Stimulated activated CD8-positive, alpha-beta memory T cell treated with anti-CD3 and anti-CD28 coated beads, Interleukin-2, amount 100 ng/mL, for 48 hours (primary cell): Measurements from ENCODE around the gene ADPGK.
"Not testable (repeated sequence)": the region's sequence is repeated elsewhere in the genome, so short reads cannot be mapped to it uniquely, and the experiment has no call there.

Experiments used
- DNase-seq, 2 donors: peaks; one replicate each; pipeline ENCODE4 v3.0.0-alpha.2; 2020; ENCODE audit warnings: low read depth in 2 of 2

Gene ADPGK

DNA sequence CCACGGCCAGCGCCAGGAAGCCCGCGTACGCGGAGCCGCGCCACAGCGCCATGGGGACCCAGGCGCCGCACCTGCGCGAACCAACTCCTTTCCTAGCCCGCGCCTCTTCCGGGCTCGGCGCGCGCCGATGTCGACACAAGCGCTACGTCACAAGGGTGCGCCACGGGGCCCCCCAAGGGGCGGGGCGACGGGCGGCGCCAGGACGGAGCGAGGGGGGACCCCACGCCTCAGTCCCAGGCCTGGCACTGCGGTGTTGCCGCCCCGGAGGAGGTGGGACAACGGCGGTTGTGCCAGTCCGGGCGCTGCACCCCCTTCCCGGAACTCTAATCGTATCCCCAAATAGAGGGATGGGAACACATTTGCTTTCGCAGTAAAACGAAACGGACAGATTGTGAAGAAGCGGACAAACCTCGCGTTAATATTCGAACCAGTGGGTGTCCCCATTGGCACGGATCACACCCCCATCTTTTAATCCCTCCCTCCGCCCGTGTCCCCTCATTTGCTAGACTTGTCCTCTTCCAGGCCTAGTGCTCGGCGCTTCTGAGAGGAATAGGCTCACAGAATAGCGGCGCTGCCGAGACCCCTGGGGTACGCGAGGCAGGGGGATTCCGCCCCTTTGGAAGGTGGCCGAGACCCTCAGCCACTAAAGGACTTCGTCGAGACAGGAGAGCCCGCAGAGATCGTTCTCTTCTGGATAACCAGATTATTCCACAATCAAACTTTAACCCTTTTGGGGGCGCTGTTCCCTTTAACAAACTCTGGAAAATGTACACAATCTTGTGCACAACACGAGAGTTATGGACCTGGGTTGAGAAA is at the start of gene ADPGK:
ADPGK (minus strand) TSS at position 119 of the 816 bp plus-strand sequence; CDS start at position 52, 67 bp downstream.
- peak; percentile 90 for DNase-seq

DNA sequence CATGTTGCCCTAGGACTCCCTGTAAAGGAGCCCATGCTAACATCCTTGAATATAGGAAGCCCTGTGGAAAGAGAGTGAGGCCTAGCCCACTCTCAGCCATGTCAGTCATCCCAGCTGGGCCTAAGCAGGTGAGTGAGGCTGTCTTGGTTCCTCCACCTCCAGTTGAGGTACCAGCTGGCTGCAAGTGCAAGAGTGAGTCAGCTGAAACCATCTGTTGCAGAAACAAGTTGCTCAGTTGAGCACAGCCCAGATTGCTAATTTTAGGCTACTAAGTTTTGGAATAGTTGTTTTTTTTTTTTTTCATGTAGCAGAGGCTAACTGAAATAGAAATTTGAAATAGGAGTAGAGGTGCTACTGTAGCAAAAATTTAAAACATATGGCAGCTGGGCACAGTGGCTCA is 43.7 kb upstream of the ADPGK start:
- DNase-seq = no peak

DNA sequence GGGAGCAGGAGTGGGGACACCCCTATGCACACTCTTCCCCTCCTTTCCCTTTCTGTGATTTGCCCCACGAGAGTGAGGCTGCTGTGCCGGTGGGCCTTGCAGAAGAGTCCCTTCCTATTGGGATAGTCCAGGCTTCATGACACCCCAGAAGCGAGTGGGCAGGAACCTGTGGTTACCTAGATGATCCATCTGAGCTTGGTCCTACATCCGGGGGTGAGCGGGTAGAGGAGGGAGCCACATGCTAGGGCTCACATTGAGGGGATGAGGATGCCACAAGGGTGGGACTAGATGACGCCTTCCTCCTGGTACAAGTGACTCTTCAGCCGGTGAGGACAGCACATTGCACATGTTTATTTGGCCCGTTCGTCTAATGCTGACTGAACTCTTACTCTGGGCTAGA is 43.1 kb upstream of the ADPGK start:
- DNase-seq = no peak

DNA sequence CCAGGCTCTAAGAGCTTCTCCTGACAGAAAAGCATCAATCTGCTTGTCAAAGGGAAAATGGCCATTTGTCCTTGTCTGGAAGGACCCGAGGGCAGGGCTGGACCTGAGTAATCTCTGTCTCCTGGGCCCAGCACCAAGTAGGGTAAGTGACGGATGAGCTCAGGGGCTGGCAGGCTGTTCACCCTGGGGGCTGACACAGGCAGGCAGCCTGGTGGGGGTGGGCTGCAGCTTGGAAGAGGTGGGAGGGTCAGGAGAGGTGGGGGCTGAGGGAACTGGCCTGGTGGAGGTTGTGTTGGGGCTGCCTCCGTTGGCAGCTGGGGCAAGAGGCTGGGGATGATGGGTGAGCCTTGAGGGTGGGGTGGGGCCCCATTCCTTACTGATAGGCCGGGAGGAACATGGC is 42.3 kb upstream of the ADPGK start:
- no peak for DNase-seq

DNA sequence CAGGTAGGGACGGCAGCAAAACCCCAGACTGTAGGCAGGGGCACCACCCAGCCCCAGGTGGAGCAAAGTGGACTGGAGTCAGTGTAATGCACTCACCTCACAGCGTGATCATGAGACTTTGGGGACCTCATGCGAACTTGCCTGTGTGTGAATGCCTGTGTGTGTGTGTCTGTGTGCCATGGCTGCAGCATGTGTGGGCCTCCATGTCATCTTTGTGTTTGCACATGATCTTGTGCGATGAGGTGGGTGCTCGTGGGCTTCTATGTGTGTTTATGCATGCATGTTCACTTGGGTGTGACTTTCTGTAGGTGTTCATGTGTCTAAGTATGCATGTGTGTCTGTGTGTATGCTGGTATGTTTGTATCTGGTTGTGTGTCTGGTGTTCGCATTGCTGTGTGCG is 41.2 kb upstream of the ADPGK start:
- no peak for DNase-seq

DNA sequence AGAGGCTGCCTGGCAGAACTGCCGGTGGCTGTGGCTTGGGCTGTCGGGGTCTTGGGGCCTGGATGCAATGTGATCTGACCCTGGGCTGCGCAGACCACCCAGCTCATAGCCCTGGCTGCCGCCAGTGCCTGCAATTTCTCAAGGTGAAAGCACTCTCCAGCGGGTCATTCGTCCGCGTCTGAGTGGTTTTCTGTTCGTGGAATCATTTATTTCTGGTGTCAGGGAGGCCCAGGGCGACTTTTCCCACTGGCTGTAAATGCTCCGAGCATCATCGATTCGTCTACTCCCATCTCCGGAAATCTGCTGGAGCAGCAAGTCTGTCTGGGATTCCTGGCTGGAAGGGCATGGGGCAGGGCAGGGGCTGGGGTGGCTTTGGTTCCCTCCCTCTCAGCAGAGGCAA is 40.6 kb upstream of the ADPGK start:
- DNase-seq = no peak

DNA sequence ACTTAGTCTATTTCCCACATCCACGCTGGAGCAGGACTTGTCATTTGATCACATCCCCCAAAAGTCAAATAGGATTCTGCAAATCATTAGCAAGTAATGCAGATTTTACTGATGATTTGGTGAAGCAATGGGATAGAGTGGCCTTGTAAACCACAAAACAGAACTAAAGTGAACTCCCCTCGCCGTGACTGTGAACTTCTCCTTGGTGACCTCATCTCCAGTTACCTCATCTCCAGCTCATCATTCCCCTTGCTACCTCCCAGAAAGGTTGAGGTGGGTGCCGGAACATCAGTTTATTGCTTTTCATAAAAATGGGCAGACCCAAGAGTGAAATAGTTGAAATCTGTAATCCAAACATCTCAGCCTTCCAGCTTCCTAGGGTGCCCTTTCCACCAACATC is 36.7 kb upstream of the ADPGK start:
- no peak for DNase-seq

DNA sequence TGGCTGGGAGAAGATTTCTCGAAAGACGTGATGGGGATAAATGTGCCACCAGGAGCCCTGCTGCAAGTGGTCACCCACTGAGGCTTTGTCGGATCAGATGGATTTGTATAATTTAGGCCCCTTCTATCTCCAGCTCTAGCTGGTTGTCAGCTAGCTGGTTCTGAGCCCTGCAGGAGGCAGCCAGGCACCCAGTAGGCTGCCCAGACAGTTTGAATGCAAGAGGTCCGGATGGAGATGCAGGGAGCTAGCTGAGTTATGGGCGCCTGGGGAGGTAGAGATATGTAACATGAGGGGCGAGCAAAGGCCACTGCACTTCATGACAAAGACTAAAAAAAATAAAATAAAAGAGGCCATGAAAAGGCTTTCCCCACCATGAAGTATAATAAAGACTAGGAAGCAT is 35.1 kb upstream of the ADPGK start:
- DNase-seq = no peak

DNA sequence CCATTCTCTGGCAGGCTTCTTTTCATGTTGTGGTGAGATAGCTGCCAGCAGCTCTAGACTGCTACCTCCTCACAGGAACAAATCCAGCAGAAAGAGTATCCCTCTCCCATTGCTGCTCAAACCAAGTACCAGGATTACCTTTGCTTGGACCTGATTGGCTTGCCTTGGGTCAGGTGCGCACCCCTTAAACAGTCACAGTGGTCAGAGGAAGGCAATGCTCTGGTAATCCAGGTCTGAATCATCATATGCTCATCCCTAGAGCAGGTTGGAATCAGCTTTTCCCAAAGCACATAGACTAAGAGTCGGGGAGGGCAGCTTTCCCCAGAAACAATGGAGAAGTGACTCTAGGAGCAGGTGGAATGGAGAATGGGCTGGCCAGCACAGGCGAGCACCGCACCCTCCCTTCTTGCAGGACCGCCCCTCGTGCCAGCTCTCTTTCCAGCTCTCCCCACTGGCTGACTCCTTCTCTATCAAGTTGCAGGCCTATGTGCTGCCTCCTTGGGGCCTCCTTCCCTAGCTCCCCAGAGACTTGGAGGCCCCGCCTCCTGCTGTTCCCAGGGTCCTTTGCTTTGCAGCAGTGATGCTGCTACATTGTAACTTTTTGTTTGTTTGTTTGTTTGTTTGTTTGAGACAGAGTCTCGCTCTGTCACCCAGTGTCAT is 29.9 kb upstream of the ADPGK start:
- no peak for DNase-seq

DNA sequence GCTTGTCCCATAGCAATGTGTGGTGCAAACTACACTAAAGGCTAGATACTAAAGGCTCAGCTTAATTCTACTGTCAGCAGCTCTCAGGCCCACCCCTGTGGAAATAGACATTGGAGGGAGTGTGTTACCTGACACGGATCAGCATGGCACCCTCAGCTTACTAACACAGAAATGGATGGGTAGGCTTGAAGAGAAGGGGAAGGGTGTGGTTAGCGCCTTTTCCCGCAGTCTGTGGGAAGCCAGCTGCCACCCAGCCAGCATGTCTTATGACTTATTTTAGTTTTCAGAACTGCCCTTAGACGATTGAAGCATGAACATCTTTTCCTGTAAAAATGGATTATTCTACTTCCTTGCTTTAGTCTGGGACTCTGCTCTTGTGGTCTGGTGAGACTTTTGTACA is 25.8 kb upstream of the ADPGK start:
- DNase-seq = no peak

DNA sequence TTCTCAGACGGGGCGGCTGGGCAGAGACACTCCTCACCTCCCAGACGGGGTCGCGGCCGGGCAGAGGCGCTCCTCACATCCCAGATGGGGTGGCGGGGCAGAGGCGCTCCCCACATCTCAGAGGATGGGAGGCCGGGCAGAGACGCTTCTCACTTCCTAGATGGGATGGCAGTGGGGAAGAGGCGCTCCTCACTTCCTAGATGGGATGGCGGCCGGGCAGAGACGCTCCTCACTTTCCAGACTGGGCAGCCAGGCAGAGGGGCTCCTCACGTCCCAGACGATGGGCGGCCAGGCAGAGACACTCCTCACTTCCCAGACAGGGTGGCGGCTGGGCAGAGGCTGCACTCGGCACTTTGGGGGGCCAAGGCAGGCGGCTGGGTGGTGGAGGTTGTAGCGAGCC is 23.8 kb upstream of the ADPGK start:
- DNase-seq = not testable (repeated sequence)

DNA sequence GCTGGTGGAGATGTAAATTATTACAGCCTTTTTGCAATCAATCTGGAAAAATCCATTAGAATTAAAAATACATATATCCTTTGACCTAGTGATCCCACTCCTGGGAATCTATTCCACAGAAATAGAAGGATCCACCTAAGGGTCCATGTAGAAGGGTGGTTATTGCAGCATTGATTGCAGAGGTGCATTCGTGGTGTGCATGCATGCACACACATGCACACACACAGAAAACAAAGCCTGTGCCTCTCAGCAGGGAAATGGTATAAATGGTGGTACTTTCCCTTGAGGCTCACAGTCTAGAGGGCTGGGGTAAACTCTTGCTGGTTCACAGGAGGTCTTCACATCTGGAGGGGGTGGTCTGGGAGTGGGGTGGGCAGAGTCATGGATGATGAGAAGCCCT is 19.4 kb upstream of the ADPGK start:
- DNase-seq = no peak

DNA sequence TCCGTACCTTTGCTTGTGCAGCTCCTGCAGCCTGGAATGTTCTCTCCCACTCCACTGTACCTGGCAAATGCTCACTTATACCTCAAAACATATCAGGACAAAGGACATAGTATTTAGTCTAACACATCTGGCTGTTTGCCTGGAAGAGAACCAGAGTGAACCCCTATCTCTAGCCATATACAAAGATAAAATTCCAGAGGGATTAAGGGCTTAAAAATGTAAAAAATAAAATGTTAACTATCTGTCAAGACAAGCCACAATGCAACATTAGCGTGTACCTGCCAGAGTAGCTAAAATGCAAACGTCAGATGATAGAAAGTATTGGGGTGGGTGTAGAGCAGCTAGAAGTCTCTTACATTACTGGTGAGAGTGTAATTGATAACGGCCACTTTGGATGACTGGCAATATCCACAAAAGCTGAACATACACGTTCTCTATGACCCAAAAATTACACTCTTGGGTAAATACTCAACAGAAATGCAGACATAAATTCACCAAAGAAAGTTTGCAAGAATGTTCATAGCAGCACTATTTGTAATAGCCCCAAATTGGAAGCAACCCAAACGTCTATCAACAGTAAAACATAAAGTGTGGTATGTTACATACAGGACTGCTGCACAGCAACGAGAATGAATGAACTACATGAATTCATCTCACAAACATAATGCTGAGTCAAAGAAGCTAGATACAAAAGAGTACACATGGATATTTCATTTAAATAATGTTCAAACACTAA is 18.2 kb upstream of the ADPGK start:
- no peak for DNase-seq

DNA sequence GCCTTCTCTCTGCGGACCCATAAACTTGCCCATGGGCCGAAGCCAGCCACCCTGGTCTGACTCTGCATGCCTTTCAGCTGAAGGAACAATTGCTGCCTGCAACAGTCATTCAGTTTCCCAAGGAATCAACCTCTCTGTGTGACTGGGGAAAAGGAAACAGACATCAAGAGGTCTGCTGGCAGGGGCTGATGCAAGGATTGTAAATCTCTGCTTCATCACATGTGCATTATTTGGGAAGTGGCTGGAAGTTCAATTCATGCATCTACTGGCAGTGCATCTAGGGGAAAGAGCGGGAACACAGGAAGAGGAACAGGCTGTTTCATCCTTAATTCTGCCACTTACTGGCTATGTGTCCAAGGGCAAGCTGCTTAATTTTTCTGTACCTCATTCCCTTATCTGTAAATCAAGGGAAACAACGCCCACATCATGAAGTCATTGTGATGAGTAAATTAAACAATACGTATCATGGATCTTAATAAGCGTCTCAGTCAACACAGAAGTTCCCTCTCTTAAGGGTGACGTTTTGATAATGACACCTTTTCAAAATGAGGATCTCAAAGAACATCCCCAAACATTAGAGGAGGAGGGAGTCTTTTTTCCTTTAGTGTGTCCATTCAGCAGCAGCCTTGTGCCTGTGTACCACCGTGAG is 17.4 kb upstream of the ADPGK start:
- DNase-seq = no peak

DNA sequence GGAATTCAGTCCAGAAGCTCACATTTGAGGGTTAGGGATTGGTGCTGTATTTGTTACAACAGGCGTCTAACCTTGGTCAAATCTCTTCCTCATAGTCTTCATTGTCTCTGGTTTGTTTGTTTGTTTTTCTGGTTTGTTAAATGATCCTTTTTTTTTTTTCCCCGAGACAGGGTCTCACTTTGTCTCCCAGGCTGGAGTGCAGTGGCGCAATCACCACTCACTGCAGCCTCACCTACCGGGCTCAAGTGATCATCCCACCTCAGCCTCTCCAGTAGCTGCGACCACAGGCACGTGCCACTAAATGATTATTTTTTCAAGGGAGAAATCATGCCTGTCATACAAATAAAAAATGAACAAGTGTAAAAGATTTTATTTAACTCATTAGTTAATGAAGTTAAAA is 14.3 kb upstream of the ADPGK start:
- no peak for DNase-seq

DNA sequence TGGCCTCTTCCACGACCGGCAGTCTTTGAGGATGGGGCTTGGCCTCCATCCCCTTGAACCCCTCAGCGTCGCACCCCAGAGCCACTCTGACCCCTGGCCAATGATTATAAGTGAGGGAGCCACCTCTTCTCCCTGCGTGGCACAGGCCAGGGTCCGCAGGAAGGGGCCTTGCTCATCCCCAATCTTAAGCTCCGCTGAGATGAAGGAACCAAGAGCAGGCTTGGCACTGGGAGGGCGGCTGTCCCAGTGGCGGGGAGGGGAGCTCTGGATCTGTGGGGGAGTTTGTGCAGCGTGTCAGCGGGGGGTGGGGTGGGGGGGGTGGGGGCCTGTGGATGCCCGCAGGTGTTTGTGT is 13.8 kb upstream of the ADPGK start:
- DNase-seq = no peak

DNA sequence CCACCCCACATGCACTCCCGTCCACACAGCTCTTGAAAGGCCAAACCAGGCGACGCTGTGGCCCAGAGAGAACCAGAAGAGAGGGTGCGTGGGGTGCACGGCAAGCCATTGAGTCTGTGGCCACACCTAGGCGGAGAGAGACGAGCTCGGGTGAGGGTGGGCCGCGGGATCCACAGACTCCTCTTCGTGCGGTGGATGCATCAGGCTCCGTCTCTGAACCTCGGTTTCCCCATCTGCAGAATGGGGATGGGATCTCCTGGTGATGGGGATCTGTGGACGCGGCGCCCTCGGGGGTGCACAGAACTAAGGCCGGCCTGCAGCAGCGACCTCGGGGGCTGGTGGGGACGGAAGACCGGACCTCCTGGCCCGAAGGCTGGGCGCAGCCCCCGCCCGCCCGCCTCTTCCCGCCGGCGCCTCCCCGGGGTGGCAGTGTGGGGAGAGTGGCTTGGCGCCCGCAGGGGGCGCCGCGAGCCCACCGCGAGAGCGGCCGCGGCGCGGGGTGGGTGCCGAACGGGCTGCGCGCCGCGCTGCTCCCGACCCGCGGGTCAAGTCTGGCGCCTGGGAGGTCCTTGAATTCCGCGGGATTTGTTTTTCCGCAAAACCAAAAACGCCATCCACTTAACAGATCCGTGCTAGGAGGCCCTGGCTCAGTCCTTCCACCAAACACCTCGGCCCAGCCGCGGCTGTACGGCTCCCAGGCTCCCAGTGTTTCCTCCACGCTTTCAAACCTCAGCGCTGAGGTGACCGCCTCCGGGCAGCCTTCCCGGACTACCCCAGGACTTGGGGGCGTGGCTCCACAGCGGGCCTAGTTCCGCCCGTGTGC is 13.2 kb upstream of the ADPGK start:
- DNase-seq = peak in 1 of 2 donors; percentile 31

DNA sequence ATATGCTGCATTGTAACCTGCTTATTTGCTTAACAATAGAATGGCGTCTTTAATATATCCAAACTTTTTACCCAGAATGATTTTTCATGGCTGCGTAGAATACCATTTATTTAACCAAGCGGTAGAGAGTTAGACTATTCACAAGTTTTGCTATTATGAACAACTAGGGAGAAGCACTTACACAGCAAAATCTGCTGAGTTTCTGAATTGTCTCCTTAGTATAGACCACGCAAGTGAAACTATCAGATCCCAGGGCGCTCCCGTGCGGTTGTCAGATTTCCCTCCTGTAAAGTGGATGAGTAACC is 12.6 kb upstream of the ADPGK start:
- DNase-seq = no peak

DNA sequence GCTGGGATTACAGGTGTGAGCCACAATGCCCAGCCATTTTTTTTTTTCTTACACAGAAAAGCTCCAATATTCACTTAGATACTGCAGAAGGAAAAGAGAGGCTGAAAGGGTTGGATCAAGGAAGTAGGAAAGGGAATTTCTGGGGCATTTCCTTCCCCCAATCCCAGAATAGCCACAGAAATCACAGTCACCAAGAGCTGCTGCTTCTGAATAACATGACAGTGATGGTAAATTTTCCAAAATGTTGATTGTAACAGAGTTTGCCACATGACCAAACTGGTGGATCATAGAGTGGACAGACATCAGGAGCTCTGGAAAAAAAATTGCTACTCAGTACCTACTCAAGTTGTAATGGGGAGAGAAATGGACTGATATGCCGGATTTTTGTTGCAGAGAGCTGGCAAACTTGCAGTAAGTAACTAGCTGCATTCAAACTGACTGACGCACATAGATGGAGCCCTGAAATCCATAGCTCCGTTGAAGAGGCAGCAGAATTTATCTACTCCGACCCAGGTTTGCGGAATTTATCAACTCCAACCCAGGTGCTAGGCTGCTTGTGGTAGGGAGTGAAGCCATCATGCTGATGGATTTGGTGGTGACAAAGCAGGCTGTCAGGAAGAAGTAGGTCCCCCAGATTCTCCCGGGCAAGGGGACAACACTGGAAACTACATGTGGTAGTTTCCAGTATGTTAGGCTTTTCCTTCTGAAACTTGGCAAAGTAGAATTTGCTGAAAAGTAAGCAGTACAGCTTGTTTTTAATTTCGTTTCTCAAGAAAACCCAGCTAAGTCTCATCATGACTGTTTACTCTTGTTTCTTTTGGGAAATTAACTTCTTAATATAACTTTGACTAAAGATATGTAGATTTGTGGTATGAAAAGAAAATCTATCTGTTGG is 10.5 kb upstream of the ADPGK start:
- DNase-seq = no peak

DNA sequence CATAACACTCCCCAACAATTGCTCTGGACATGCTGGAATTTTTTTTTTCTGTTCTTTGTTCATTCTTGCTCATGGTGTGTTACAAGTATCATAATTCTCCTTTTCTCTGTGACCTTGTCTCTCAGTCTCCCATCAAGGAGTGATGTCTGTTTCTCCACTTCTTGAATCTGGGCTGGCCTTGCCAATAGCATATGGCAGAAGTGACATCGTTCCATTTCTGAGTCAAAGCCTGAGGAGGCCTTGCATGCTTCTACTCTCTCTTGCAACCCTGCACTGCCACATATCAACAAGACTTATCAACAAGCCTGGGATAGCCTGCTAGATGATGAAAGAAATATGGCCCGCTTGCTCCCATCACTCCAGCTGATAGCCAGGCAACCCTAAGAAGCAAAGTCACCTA is 8.9 kb upstream of the ADPGK start:
- no peak for DNase-seq
